NCI-H128 (cell line): Measurements from ENCODE around the gene KRT71.

ENCODE experiments used
- DNase-seq: peaks from one replicate; lab custom pipeline; 2025; ENCODE audit not compliant: unreplicated experiment; lab: John Stamatoyannopoulos, UW

KRT71 gene

GRCh38 chr12:52499806-52500560 is 53.0 kb downstream of the KRT71 start:
- no peak for DNase-seq

DNA sequence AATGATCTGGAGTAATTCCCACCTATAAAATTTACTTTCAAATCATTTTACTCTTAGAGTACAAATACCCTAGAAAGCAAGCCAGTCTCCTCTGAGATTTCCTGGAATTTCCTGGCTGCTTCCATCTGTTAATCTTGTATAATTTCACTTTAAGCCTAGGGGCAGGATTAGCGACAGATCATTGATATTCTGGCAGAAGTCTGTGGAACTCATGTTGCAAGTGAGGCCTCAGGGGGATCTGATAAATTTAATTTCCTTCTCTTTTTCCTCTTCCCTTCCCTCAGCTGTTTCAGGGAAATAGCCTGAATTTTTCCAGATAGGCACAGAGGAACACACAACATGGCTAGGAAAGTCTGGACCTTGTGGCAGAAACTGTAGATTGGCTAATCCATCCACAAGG is 54.0 kb downstream of the KRT71 start:
- no peak for DNase-seq

- no peak for DNase-seq
These were observed 55.0 kb downstream of the KRT71 start for GRCh38 chr12:52497975-52498374.

- DNase-seq: no peak
These were observed 56.3 kb downstream of the KRT71 start for GRCh38 chr12:52496590-52497071.

GRCh38 chr12:52496054-52496453 is 56.9 kb downstream of the KRT71 start:
- no peak for DNase-seq

DNA sequence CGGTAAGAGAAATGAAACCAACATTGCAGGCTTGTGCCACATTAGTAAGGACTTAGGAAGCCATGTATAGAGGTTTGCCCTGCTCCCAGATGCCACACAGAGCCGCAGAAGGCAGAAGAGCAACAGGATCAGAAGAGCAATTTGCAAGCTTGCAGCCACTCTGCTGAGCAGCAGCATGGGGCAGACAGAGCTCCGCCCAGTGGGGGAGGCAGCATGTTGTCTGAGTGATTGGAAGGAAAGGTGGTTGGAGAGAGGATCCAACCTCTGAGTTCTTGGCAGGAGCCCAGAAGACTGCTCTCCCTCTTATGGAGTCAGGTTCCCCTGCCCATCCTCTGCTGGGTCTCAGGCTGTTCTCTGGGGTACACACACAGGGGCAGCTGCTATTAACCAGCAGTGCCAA is 57.6 kb downstream of the KRT71 start:
- peak; percentile 62 for DNase-seq

DNA sequence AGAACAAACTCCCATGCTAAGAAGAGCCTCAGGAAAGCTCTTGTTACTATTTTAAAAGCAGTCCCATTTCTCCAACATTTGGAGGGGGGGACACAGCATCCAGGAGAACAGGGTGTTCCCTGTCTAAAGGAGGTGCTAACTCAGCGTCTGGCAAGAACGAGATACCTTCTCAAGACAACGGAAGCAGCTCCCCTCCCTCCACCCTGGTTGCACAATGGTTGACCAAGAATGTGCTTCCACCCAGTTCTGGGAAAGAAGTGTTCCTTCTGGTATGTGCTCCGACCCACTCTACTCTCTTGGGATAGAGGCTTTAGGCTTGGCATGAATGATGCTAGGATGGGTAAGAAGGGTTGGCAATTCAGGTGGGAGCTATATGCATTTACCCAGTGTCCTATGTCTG is 58.4 kb downstream of the KRT71 start:
- DNase-seq: no peak

GRCh38 chr12:52494100-52494499 is 58.8 kb downstream of the KRT71 start:
- no peak for DNase-seq
